ENCODE results near the gene TCERG1L.

DNA sequence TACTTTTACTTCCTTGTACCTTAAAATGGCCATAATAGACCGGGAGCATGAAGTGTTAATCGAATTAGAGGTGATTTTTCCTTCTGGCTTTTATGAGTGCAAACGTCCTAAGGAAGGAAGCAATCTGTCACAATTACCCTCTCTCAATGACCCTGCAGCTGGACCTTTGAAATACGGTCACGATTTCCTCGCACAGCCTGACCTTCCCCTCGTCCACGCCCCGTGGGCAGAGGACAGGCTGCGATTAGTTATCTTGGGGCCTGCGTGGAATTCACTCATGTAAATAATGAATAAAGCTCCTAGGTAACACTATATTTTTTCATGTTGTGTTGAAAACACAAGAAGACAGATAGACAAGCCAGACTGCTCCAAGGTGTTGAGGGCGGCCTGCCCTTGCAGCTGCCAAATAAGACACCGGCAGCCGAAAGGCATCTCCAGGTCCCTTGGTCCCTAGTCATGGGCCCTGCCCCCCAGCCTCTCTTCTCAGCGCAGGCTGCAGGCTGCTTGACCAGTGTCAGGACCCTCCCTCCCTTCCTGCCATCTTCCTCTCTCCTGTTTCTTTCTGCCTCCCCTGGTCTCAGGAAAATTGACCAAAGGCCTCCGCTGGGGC lies 199.9 kb downstream of the TCERG1L start:
- TF ChIP-seq, protein P1, sequence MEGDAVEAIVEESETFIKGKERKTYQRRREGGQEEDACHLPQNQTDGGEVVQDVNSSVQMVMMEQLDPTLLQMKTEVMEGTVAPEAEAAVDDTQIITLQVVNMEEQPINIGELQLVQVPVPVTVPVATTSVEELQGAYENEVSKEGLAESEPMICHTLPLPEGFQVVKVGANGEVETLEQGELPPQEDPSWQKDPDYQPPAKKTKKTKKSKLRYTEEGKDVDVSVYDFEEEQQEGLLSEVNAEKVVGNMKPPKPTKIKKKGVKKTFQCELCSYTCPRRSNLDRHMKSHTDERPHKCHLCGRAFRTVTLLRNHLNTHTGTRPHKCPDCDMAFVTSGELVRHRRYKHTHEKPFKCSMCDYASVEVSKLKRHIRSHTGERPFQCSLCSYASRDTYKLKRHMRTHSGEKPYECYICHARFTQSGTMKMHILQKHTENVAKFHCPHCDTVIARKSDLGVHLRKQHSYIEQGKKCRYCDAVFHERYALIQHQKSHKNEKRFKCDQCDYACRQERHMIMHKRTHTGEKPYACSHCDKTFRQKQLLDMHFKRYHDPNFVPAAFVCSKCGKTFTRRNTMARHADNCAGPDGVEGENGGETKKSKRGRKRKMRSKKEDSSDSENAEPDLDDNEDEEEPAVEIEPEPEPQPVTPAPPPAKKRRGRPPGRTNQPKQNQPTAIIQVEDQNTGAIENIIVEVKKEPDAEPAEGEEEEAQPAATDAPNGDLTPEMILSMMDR (IDR thresholded peaks at IDR 0.05; ENCODE audit: insufficient read depth, low read length): no peak
- TF ChIP-seq, protein P2, sequence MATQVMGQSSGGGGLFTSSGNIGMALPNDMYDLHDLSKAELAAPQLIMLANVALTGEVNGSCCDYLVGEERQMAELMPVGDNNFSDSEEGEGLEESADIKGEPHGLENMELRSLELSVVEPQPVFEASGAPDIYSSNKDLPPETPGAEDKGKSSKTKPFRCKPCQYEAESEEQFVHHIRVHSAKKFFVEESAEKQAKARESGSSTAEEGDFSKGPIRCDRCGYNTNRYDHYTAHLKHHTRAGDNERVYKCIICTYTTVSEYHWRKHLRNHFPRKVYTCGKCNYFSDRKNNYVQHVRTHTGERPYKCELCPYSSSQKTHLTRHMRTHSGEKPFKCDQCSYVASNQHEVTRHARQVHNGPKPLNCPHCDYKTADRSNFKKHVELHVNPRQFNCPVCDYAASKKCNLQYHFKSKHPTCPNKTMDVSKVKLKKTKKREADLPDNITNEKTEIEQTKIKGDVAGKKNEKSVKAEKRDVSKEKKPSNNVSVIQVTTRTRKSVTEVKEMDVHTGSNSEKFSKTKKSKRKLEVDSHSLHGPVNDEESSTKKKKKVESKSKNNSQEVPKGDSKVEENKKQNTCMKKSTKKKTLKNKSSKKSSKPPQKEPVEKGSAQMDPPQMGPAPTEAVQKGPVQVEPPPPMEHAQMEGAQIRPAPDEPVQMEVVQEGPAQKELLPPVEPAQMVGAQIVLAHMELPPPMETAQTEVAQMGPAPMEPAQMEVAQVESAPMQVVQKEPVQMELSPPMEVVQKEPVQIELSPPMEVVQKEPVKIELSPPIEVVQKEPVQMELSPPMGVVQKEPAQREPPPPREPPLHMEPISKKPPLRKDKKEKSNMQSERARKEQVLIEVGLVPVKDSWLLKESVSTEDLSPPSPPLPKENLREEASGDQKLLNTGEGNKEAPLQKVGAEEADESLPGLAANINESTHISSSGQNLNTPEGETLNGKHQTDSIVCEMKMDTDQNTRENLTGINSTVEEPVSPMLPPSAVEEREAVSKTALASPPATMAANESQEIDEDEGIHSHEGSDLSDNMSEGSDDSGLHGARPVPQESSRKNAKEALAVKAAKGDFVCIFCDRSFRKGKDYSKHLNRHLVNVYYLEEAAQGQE (IDR thresholded peaks at IDR 0.05; ENCODE audit: insufficient replicate concordance, low read depth): no peak
- no peak for TF ChIP-seq POLR2AphosphoS5 (IDR thresholded peaks at IDR 0.05; ENCODE audit: low read depth)
